ENCODE results near the gene WDFY3. TPM values are rescaled to one million over a fixed set of nuclear protein-coding genes. Genes with fewer than 3 reads are reported as not detected.

The WDFY3 gene
- total RNA-seq, 1 donor from 2014 or later, result 95.5 TPM

GRCh38 chr4:84913176-84913575, 53.3 kb downstream of the WDFY3 start:
- DNase-seq (ENCODE audit: low read depth, low spot score), result no peak

GRCh38 chr4:84912741-84913140, 53.7 kb downstream of the WDFY3 start:
- no peak for DNase-seq (ENCODE audit: low read depth, low spot score)

- DNase-seq (ENCODE audit: low read depth, low spot score), result no peak
These were observed 57.6 kb downstream of the WDFY3 start for GRCh38 chr4:84908876-84909275.

- no peak for DNase-seq (ENCODE audit: low read depth, low spot score)
These were observed 59.3 kb downstream of the WDFY3 start for GRCh38 chr4:84907145-84907544.

GRCh38 chr4:84905646-84906045, 60.8 kb downstream of the WDFY3 start:
- DNase-seq (ENCODE audit: low read depth, low spot score), result no peak

GRCh38 chr4:84901740-84902281, 64.7 kb downstream of the WDFY3 start:
- DNase-seq (ENCODE audit: low read depth, low spot score), result no peak

- DNase-seq (ENCODE audit: low read depth, low spot score), result no peak
These were observed 65.3 kb downstream of the WDFY3 start for GRCh38 chr4:84901173-84901572.

- DNase-seq (ENCODE audit: low read depth, low spot score), result no peak
These were observed 66.9 kb downstream of the WDFY3 start for GRCh38 chr4:84899616-84900015.

GRCh38 chr4:84897516-84897915, 69.0 kb downstream of the WDFY3 start:
- no peak for DNase-seq (ENCODE audit: low read depth, low spot score)

- DNase-seq (ENCODE audit: low read depth, low spot score), result no peak
These were observed 71.2 kb downstream of the WDFY3 start for GRCh38 chr4:84895283-84895682.

GRCh38 chr4:84894621-84895020, 71.9 kb downstream of the WDFY3 start:
- DNase-seq (ENCODE audit: low read depth, low spot score), result no peak

GRCh38 chr4:84892950-84893349, 73.5 kb downstream of the WDFY3 start:
- DNase-seq (ENCODE audit: low read depth, low spot score), result no peak

GRCh38 chr4:84887824-84888223, 78.7 kb downstream of the WDFY3 start:
- no peak for DNase-seq (ENCODE audit: low read depth, low spot score)

GRCh38 chr4:84879651-84880200, 86.8 kb downstream of the WDFY3 start:
- DNase-seq (ENCODE audit: low read depth, low spot score), result no peak

- DNase-seq (ENCODE audit: low read depth, low spot score), result no peak
These were observed 87.9 kb downstream of the WDFY3 start for GRCh38 chr4:84878546-84878945.

GRCh38 chr4:84878090-84878489, 88.4 kb downstream of the WDFY3 start:
- DNase-seq (ENCODE audit: low read depth, low spot score), result peak; percentile 83

GRCh38 chr4:84877051-84877833, 89.2 kb downstream of the WDFY3 start:
- DNase-seq (ENCODE audit: low read depth, low spot score), result no peak

- DNase-seq (ENCODE audit: low read depth, low spot score), result no peak
These were observed 90.7 kb downstream of the WDFY3 start for GRCh38 chr4:84875636-84876371.

- no peak for DNase-seq (ENCODE audit: low read depth, low spot score)
These were observed 91.9 kb downstream of the WDFY3 start for GRCh38 chr4:84874619-84875018.

- peak; percentile 86 for DNase-seq (ENCODE audit: low read depth, low spot score)
These were observed 95.9 kb downstream of the WDFY3 start for GRCh38 chr4:84870398-84871163.

GRCh38 chr4:84866295-84866694, 100.2 kb downstream of the WDFY3 start:
- DNase-seq (ENCODE audit: low read depth, low spot score), result no peak

Measured in pulmonary artery endothelial cell (primary cell).